OCI-LY3 (cell line): ENCODE data around the gene RETREG1.

Experiments
- EZH2phosphoT487 ChIP-seq: fragments of 200-600 bp; shearing (Covaris generic); IDR thresholded peaks from 2 replicates; pipeline ENCODE4 v1.6.1; 2018; ENCODE audit warnings: antibody characterized with exemption, mixed run types, low read depth
- TF ChIP-seq, protein P1 (sequence below): fragments of 200-600, 300-600 bp; sonication (generic); IDR thresholded peaks from 2 replicates; pipeline ENCODE4 v1.5.1; 2014; ENCODE audit warnings: antibody characterized with exemption, low read length, low read depth

GRCh38 chr5:16603701-16604100, 13.1 kb downstream of the RETREG1 start:
- TF ChIP-seq, protein P1, sequence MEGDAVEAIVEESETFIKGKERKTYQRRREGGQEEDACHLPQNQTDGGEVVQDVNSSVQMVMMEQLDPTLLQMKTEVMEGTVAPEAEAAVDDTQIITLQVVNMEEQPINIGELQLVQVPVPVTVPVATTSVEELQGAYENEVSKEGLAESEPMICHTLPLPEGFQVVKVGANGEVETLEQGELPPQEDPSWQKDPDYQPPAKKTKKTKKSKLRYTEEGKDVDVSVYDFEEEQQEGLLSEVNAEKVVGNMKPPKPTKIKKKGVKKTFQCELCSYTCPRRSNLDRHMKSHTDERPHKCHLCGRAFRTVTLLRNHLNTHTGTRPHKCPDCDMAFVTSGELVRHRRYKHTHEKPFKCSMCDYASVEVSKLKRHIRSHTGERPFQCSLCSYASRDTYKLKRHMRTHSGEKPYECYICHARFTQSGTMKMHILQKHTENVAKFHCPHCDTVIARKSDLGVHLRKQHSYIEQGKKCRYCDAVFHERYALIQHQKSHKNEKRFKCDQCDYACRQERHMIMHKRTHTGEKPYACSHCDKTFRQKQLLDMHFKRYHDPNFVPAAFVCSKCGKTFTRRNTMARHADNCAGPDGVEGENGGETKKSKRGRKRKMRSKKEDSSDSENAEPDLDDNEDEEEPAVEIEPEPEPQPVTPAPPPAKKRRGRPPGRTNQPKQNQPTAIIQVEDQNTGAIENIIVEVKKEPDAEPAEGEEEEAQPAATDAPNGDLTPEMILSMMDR: no peak
- TF ChIP-seq EZH2phosphoT487: no peak
